A549 (cell line): ENCODE data around the gene TTLL9.

Experiments used
- CEBPB ChIP-seq, 2 experiments: fragments of >200 bp in 1 of 2; sonication (Bioruptor Twin) in 1 of 2; formaldehyde crosslinking in 1 of 2; IDR thresholded peaks; 2 replicates each; pipeline ENCODE4 v1.6.1; 2012 to 2016
- CHD2 ChIP-seq: fragments of 150-350 bp; IDR thresholded peaks from 2 replicates; pipeline ENCODE4 v1.6.1; 2014; ENCODE audit warnings: low read length; ENCODE audit not compliant: partially characterized antibody
- ESRRA ChIP-seq: fragments of 150-350 bp; IDR thresholded peaks from 2 replicates; pipeline ENCODE4 v1.6.1; 2014; ENCODE audit warnings: mild to moderate bottlenecking, low read length, borderline replicate concordance
- FOSL2 ChIP-seq, 2 experiments: fragments of 450-650 bp in 1 of 2; fragments of >200 bp in 1 of 2; sonication (Bioruptor Twin) in 1 of 2; formaldehyde crosslinking; IDR thresholded peaks; 2 replicates each; pipeline versions ENCODE4 v1.5.0 to v1.6.1; 2016 to 2020; ENCODE audit warnings: mild to moderate bottlenecking in 1 of 2, moderate library complexity in 1 of 2
- JUN ChIP-seq, 2 experiments: fragments of >200 bp; sonication (Bioruptor Twin); formaldehyde crosslinking; IDR thresholded peaks; 2 replicates in 1 of 2; 3 replicates in 1 of 2; pipeline ENCODE4 v1.6.1; 2016 to 2017
- MAZ ChIP-seq: fragments of 150-350 bp; IDR thresholded peaks from 2 replicates; pipeline ENCODE4 v1.6.1; 2014; ENCODE audit warnings: antibody characterized with exemption, low read depth, low read length, borderline replicate concordance
- POLR2A ChIP-seq: IDR thresholded peaks from 2 replicates; pipeline ENCODE4 v1.6.1; 2012; ENCODE audit warnings: mild to moderate bottlenecking, low read length
- TF ChIP-seq, protein P1 (sequence below): fragments of >200 bp; sonication (Bioruptor Twin); formaldehyde crosslinking; IDR thresholded peaks from 3 replicates; pipeline ENCODE4 v1.5.1; 2016
- TF ChIP-seq, protein P2 (sequence below): IDR thresholded peaks from 2 replicates; pipeline ENCODE4 v1.6.1; 2012; ENCODE audit warnings: low read depth, borderline replicate concordance
- TF ChIP-seq, protein P3 (sequence below): fragments of 450-650 bp; IDR thresholded peaks from 2 replicates; pipeline ENCODE4 v1.6.1; 2014; ENCODE audit warnings: antibody characterized with exemption
- TF ChIP-seq, protein P4 (sequence below): IDR thresholded peaks from 2 replicates; pipeline ENCODE4 v1.6.1; 2012
- TF ChIP-seq, protein P5 (sequence below): fragments of 200-600 bp; sonication (generic); IDR thresholded peaks from 2 replicates; pipeline ENCODE4 v1.6.1; 2016; ENCODE audit warnings: antibody characterized with exemption, mild to moderate bottlenecking, moderate library complexity

DNA sequence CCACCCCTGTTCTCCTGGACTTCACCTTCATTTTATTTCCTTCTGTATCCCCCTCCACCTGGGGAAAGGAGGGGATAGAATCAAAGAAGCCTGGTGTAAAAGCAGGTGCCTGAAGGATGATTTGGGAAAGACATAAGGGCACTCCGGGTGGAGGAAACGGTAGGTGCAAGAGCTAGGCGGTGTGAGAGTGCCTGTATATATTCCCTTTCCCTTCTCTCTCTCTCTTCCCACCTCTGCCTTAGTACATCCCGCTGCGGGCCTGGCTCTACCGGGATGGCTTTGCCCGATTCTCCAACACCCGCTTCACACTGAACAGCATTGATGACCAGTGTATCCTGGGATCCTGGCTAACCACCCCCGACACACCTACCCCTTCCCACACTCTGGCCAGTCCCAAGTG lies 55.2 kb downstream of the TTLL9 start:
- TF ChIP-seq, protein P1, sequence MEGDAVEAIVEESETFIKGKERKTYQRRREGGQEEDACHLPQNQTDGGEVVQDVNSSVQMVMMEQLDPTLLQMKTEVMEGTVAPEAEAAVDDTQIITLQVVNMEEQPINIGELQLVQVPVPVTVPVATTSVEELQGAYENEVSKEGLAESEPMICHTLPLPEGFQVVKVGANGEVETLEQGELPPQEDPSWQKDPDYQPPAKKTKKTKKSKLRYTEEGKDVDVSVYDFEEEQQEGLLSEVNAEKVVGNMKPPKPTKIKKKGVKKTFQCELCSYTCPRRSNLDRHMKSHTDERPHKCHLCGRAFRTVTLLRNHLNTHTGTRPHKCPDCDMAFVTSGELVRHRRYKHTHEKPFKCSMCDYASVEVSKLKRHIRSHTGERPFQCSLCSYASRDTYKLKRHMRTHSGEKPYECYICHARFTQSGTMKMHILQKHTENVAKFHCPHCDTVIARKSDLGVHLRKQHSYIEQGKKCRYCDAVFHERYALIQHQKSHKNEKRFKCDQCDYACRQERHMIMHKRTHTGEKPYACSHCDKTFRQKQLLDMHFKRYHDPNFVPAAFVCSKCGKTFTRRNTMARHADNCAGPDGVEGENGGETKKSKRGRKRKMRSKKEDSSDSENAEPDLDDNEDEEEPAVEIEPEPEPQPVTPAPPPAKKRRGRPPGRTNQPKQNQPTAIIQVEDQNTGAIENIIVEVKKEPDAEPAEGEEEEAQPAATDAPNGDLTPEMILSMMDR = no peak
- TF ChIP-seq, protein P2, sequence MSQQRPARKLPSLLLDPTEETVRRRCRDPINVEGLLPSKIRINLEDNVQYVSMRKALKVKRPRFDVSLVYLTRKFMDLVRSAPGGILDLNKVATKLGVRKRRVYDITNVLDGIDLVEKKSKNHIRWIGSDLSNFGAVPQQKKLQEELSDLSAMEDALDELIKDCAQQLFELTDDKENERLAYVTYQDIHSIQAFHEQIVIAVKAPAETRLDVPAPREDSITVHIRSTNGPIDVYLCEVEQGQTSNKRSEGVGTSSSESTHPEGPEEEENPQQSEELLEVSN = no peak
- TF ChIP-seq CEBPB (IDR thresholded peaks at IDR 0.05) (no peak), POLR2A (no peak), FOSL2 (IDR thresholded peaks at IDR 0.05) (no peak), FOSL2 (CRISPR knock-in tag; IDR thresholded peaks at IDR 0.05) (no peak), CHD2 (no peak), ESRRA (no peak), JUN (IDR thresholded peaks at IDR 0.05) (no peak), MAZ (no peak)
- TF ChIP-seq, protein P3, sequence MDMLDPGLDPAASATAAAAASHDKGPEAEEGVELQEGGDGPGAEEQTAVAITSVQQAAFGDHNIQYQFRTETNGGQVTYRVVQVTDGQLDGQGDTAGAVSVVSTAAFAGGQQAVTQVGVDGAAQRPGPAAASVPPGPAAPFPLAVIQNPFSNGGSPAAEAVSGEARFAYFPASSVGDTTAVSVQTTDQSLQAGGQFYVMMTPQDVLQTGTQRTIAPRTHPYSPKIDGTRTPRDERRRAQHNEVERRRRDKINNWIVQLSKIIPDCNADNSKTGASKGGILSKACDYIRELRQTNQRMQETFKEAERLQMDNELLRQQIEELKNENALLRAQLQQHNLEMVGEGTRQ = no peak
- TF ChIP-seq, protein P4, sequence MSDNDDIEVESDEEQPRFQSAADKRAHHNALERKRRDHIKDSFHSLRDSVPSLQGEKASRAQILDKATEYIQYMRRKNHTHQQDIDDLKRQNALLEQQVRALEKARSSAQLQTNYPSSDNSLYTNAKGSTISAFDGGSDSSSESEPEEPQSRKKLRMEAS = no peak
- TF ChIP-seq, protein P5, sequence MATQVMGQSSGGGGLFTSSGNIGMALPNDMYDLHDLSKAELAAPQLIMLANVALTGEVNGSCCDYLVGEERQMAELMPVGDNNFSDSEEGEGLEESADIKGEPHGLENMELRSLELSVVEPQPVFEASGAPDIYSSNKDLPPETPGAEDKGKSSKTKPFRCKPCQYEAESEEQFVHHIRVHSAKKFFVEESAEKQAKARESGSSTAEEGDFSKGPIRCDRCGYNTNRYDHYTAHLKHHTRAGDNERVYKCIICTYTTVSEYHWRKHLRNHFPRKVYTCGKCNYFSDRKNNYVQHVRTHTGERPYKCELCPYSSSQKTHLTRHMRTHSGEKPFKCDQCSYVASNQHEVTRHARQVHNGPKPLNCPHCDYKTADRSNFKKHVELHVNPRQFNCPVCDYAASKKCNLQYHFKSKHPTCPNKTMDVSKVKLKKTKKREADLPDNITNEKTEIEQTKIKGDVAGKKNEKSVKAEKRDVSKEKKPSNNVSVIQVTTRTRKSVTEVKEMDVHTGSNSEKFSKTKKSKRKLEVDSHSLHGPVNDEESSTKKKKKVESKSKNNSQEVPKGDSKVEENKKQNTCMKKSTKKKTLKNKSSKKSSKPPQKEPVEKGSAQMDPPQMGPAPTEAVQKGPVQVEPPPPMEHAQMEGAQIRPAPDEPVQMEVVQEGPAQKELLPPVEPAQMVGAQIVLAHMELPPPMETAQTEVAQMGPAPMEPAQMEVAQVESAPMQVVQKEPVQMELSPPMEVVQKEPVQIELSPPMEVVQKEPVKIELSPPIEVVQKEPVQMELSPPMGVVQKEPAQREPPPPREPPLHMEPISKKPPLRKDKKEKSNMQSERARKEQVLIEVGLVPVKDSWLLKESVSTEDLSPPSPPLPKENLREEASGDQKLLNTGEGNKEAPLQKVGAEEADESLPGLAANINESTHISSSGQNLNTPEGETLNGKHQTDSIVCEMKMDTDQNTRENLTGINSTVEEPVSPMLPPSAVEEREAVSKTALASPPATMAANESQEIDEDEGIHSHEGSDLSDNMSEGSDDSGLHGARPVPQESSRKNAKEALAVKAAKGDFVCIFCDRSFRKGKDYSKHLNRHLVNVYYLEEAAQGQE = no peak
